Erythroblast (primary cell): Measurements from ENCODE around the gene XPNPEP2.

ENCODE experiments used
- DNase-seq, 2 experiments: peaks; one replicate each; lab custom pipeline; 2025; lab: John Stamatoyannopoulos, UW
- GATA1 ChIP-seq: IDR thresholded peaks from 2 replicates; pipeline ENCODE4 v1.6.1; 2011; ENCODE audit warnings: low read depth, mild to moderate bottlenecking, control low read depth, low read length, moderate library complexity
- POLR2A ChIP-seq: IDR thresholded peaks from 2 replicates; pipeline ENCODE4 v1.6.1; 2011; ENCODE audit warnings: mild to moderate bottlenecking, low read length

XPNPEP2 gene

GRCh38 chrX:129705377-129705925 lies 33.3 kb upstream of the XPNPEP2 start:
- DNase-seq = no peak
- TF ChIP-seq GATA1 (no peak), POLR2A (no peak)

DNA sequence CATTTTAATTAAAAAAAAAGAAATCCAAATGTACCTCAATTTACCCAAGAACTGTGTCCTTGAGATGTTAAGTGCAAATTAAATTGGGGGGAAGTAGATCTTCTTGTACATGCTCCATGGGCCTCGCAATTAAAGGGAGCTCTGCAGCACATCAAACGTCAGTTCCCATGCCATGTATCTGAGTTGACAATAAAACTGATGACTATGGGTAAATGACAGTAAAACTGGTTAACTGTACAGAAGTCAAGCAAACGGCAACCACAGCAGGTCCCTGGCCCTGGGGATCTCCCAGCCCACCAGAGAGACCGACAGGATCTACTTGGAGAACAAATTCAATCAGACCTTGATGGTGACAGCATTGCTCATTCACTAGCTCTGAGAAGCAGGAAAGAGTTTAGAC lies 32.8 kb upstream of the XPNPEP2 start:
- no peak for DNase-seq
- no peak for TF ChIP-seq POLR2A
- TF ChIP-seq GATA1 = no peak

GRCh38 chrX:129706400-129707072 lies 32.2 kb upstream of the XPNPEP2 start:
- DNase-seq = no peak
- no peak for TF ChIP-seq POLR2A
- no peak for TF ChIP-seq GATA1

DNA sequence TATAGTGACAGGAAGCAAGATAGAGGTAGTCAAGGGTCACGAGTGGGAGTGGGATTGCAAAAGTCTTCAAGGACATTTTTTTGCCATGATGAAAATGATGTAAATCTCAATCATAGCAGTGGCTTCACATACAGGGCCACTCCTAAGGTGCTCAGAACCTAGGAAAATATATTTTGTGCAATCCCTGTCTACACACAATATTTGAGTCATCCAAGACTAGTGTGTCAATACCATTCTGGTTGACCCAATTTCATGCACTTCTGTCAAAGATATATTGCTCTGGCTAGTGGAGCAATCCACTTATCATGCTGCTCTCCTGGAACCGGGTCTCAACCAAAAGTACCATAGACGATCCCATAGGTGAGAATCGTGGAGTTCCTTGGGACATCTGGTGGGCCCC lies 24.2 kb upstream of the XPNPEP2 start:
- no peak for TF ChIP-seq POLR2A
- no peak for TF ChIP-seq GATA1
- no peak for DNase-seq

DNA sequence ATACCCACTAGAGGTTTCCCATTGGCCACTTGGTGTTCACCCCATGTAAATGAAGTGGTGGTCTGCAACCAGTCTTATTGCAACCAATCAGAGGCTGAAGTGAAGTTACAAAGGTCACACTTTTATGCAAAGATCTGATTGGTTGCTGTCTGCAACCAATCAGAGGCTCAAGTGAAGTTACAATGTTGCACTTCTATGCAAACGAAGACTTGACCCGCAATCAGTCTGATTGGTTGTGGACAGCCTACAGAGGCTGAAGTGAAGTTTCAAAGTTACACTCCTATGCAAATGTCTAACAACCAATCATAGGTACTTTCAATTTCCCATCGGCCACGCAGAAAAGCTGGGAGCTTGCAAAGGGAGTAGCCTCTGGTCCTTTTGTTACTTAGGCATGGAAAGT lies 22.3 kb upstream of the XPNPEP2 start:
- DNase-seq = no peak
- no peak for TF ChIP-seq POLR2A
- TF ChIP-seq GATA1 = no peak

GRCh38 chrX:129717892-129718291 lies 20.9 kb upstream of the XPNPEP2 start:
- DNase-seq = no peak
- TF ChIP-seq POLR2A = no peak
- TF ChIP-seq GATA1 = no peak

GRCh38 chrX:129718676-129719075 lies 20.1 kb upstream of the XPNPEP2 start:
- no peak for TF ChIP-seq POLR2A
- DNase-seq = no peak

DNA sequence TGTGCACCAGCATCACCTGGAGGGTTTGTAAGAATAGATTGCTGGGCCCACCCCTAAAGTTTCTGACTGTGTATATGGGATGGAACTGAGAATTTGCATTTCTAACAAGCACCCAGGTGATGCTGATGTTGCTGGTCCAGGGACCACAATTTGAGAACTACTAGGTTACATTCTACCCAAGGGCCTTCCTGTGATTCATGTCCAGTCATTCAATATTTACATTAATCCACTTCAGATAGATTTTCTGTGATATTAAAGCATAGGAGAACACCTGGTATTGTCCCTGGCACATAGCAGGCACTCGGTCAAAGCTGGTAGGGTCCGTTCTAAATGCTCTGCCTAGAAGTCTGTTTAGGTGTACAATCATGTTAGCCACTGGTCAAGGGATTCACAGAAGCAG lies 19.5 kb upstream of the XPNPEP2 start:
- TF ChIP-seq GATA1 = no peak
- no peak for TF ChIP-seq POLR2A
- DNase-seq = no peak

- no peak for DNase-seq
- no peak for TF ChIP-seq POLR2A
- no peak for TF ChIP-seq GATA1
Measured at GRCh38 chrX:129719931-129720530, 18.7 kb upstream of the XPNPEP2 start.

- DNase-seq = no peak
- TF ChIP-seq GATA1 (no peak), POLR2A (no peak)
Measured at GRCh38 chrX:129720741-129721140, 18.0 kb upstream of the XPNPEP2 start.

DNA sequence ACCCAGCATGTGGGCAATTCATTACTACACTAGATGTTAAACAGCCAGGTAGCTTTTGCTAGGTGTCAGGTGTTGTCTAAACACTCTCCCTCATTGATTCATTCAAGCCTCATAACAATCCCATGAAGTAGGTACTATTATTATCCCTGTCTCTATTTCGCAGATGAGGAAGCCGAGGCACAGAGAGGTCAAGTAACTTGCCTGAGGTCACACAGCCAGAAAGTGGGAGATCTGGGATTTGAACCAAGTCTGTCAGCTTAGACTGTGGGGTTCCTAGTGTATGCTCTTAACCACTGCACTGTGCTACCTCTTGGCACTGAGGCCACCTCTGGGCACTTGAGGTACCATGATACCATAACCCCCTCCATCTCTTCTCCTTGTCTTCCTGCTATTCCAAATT lies 17.4 kb upstream of the XPNPEP2 start:
- TF ChIP-seq GATA1 (no peak), POLR2A (no peak)
- no peak for DNase-seq

DNA sequence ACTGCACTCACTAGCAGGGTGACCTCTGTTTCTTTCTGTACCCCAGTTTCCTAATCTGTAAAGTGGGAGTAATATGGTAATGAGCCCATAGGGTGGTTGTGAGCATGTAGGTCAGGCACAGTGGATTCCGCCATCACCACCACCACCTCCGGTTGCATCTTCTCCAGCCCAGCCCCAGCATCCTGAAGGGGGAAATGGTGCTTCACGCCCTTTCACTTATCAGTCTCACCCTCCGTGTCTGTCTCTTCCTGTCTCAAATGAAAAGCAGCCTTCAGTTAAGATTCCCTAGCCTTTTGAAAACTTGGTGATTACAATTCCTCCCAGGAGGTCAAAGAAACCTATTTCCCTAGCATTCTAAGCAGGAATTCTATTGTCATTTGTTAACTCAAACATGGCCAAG lies 16.9 kb upstream of the XPNPEP2 start:
- TF ChIP-seq POLR2A (no peak), GATA1 (no peak)
- no peak for DNase-seq

DNA sequence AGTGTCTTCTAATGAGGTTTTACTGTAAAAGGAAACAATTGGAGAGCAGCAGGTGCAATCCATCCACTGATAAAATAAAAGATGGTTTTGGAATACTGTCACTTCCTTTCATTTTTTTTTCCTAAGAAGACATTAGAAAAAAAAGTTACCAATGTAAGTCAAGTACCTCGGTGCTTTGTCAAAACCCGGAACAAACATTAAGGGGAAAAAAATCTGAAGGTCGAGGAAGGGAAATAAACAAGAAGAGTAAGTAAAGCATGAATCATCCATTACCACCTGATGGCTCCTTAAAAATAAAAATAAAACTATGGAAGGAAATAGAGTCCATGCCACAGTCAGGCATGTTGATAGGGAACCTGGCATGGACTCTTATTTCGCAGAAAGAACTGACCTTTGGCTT lies 15.3 kb upstream of the XPNPEP2 start:
- TF ChIP-seq GATA1 = no peak
- TF ChIP-seq POLR2A = no peak
- no peak for DNase-seq

DNA sequence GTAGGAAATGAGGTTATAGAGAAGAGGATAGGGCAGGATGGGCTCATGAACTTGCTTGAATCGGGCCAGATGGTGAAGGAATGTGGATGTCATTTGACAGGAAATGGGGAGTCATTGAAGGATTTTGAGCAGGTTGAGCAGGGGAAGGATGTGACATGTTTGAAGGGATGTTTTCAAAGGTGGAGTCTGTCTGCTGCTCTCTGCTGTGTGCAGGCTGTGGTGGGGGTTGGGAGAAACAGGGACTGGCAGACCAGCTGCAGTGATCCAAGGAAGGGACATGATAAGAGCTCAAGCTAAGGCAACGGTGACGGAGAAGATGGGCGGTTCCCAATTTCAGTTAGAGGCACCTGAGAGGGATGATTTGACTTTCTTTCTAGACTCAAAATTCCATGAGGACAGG lies 14.0 kb upstream of the XPNPEP2 start:
- DNase-seq = no peak
- TF ChIP-seq POLR2A = no peak

GRCh38 chrX:129726307-129727111 lies 12.3 kb upstream of the XPNPEP2 start:
- TF ChIP-seq POLR2A (no peak), GATA1 (no peak)
- DNase-seq = peak; percentile 12 to 28
